ENCODE results near the gene FBXW10B. TPM values are rescaled to one million over a fixed set of nuclear protein-coding genes. Genes with fewer than 3 reads are reported as not detected.
"Not testable (repeated sequence)": the region's sequence is repeated elsewhere in the genome, so short reads cannot be mapped to it uniquely, and the experiment has no call there.

FBXW10B gene
- total RNA-seq (2014; rRNA removed; shearing (Covaris generic)) (not detected in 2 replicates), polyA plus RNA-seq (2016; fragmentation: Nextera tagmentation; extraction: Ambion mirVana) (0.15 TPM in 1 of 2 replicates, not detected in the other)

DNA sequence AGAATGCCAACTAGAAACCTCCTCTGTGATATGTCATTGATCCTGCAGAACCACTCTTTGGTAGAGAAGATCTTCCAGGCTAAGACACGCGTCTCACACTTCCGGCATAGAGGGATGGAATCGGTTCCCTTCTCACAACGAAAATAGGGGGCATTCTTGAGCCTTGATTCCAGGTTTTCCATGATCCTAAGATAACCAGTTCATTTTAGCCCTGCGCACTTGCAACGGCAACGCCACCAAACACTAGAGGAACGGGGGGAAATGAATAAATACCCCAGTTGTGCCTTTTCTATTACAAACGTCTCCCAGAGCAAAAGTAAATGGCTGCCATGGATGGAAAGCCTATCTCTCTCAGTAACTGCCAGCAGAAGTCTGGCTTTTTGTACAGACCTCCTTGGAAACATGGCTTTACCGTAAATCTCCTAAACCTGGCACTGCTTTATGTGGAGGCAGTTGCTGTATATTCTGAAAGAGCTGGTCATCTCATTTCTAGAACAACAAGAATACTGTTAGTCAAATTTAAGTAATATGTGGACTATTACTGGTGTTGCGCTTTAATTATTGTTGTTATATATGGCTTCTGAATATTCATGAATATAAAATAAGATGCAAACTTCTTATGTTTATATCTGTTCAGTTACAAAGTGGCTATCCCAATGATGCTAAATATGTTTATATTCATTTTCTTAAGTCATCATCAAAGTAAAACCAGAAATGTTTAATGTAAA lies at the start of gene FBXW10B:
FBXW10B (minus strand) TSS at position 374 of the 728 bp plus-strand sequence; CDS start at position 182, 192 bp downstream.
- H3K9me2 ChIP-seq (ENCODE audit: insufficient read depth); H3K4me2 ChIP-seq (ENCODE audit: unreplicated experiment); H4K20me1 ChIP-seq (ENCODE audit: insufficient read depth); H3F3A ChIP-seq (ENCODE audit: insufficient read depth); in situ Hi-C loops (cut with MboI); H3K36me3 ChIP-seq (ENCODE audit: low read depth); H3K9me3 ChIP-seq (ENCODE audit: low read depth); H3K4me3 ChIP-seq; H3K79me2 ChIP-seq (ENCODE audit: insufficient read depth); H3K4me1 ChIP-seq (ENCODE audit: insufficient read depth); H3K27me3 ChIP-seq (replicated peaks; ENCODE audit: insufficient read depth); H3K27ac ChIP-seq; H3K9ac ChIP-seq: not testable (repeated sequence)
- peak; percentile 4 for DNase-seq
- 32 to 35% methylated on average over 11 of the region's 12 CpGs for WGBS, 2 experiments (ENCODE audit: low coverage in 1 of 2, low lambda C conversion rate in 2 of 2, missing lambda C conversion rate in 2 of 2)
- peak within 1 kb of the TSS; percentile 84 for H2AFZ ChIP-seq

DNA sequence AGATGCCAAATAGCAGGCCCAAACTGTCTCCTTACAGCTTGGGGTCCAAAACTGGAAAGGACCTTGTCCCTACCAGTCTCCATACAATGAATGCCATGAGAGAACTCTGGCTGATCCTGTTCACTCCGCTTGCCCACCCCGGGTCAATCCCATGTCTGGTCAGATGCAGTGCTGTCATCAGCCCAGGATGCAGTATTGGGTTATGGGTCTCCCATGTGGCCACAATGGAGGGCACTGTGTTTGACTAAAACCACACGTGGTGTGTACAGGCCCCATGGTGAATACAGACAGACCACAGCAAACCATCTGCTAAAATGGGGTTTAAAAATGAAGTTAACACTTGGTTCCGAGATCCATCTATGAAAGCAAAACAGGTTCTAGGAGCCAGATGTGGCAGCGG lies 44.2 kb upstream of the FBXW10B start:
- in situ Hi-C loops (cut with MboI) = no loop called here
- no peak overlapping the region for H2AFZ ChIP-seq
- TF ChIP-seq EZH2 (IDR thresholded peaks at IDR 0.05; ENCODE audit: insufficient read depth, poor library complexity, severe bottlenecking) (no peak), EZH2phosphoT487 (IDR thresholded peaks at IDR 0.05; ENCODE audit: insufficient read depth, low read depth) (no peak)
- H3K36me3 ChIP-seq (ENCODE audit: low read depth) = no peaks in the 10 kb centered on the region
- no peaks in the 10 kb centered on the region for H3K27me3 ChIP-seq (replicated peaks; ENCODE audit: insufficient read depth)
- H3K4me2 ChIP-seq (ENCODE audit: unreplicated experiment) = no peak overlapping the region
- H3K9me3 ChIP-seq (ENCODE audit: low read depth) = no peaks in the 10 kb centered on the region
- H3K27ac ChIP-seq = no peak overlapping the region
- no peak overlapping the region for H3K9ac ChIP-seq
- WGBS, 2 experiments (ENCODE audit: low coverage in 1 of 2, low lambda C conversion rate in 2 of 2, missing lambda C conversion rate in 2 of 2) = 89 to 92% methylated on average over 5 of the region's 5 CpGs
- no peak for DNase-seq
- no peaks in the 10 kb centered on the region for H3K79me2 ChIP-seq (ENCODE audit: insufficient read depth)
- no peaks in the 10 kb centered on the region for H3K9me2 ChIP-seq (ENCODE audit: insufficient read depth)
- H3K4me1 ChIP-seq (ENCODE audit: insufficient read depth) = no peaks in the 10 kb centered on the region
- H3K4me3 ChIP-seq = no peak overlapping the region
- no peaks in the 10 kb centered on the region for H3F3A ChIP-seq (ENCODE audit: insufficient read depth)
- no peaks in the 10 kb centered on the region for H4K20me1 ChIP-seq (ENCODE audit: insufficient read depth)

DNA sequence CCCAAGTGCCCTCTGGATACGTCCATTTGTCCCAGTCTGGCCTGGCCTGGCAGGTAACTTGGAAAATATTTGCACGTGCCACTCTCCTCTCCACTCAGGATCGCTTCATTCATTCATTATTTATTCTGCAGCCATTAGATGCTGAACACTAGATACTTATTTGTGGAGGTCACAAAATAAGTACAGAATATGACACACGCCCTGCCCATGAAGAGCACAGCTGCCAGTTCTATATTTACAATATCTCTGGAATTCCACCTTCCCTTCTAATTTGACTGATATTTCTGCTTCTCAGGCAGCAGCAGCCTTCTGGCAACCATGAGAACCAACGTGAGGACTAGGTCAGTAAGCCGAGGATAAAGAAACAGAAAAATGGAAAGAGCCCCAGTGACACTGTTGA lies 43.7 kb upstream of the FBXW10B start:
- Histone ChIP-seq H3K27ac (no peak overlapping the region), H4K20me1 (ENCODE audit: insufficient read depth) (no peaks in the 10 kb centered on the region), H3K27me3 (replicated peaks; ENCODE audit: insufficient read depth) (no peaks in the 10 kb centered on the region), H3K4me2 (ENCODE audit: unreplicated experiment) (no peak overlapping the region), H3K9me3 (ENCODE audit: low read depth) (no peaks in the 10 kb centered on the region), H3F3A (ENCODE audit: insufficient read depth) (no peaks in the 10 kb centered on the region), H3K9ac (no peak overlapping the region), H2AFZ (no peak overlapping the region), H3K4me3 (no peak overlapping the region), H3K36me3 (ENCODE audit: low read depth) (no peaks in the 10 kb centered on the region), H3K9me2 (ENCODE audit: insufficient read depth) (no peaks in the 10 kb centered on the region), H3K4me1 (ENCODE audit: insufficient read depth) (no peaks in the 10 kb centered on the region), H3K79me2 (ENCODE audit: insufficient read depth) (no peaks in the 10 kb centered on the region)
- 96 to 98% methylated on average over 6 of the region's 6 CpGs for WGBS, 2 experiments (ENCODE audit: low coverage in 1 of 2, low lambda C conversion rate in 2 of 2, missing lambda C conversion rate in 2 of 2)
- no peak for DNase-seq
- in situ Hi-C loops (cut with MboI) = no loop called here
- no peak for TF ChIP-seq EZH2phosphoT487 (IDR thresholded peaks at IDR 0.05; ENCODE audit: insufficient read depth, low read depth)

DNA sequence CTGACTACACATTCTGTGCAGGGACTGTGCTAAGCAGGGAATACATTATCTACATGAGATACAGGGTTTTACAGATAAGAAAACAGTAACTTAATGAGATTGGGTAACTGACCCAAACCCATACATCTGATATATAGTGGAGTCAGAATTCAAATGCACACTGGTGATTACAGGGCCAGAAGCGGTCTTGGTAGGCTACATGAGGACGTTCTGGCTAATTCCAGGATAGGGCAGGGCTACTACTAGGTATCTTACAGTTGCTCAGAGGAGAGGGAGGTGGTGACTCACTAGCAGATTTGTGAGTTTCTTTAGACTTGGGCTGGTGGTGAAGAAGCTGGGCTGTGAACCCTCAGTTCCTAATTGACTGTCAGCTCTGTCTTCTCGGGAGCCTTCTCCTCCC lies 43.2 kb upstream of the FBXW10B start:
- no peak for TF ChIP-seq EZH2 (IDR thresholded peaks at IDR 0.05; ENCODE audit: insufficient read depth, poor library complexity, severe bottlenecking)
- no peak for TF ChIP-seq EZH2phosphoT487 (IDR thresholded peaks at IDR 0.05; ENCODE audit: insufficient read depth, low read depth)

More for the DNA sequence above, 43.2 kb upstream of the FBXW10B start:
- DNase-seq = no peak
- 88 to 90% methylated on average over 3 of the region's 3 CpGs for WGBS, 2 experiments (ENCODE audit: low coverage in 1 of 2, low lambda C conversion rate in 2 of 2, missing lambda C conversion rate in 2 of 2)
- H3K4me2 ChIP-seq (ENCODE audit: unreplicated experiment) = no peak overlapping the region
- H3K36me3 ChIP-seq (ENCODE audit: low read depth) = no peaks in the 10 kb centered on the region
- H3K79me2 ChIP-seq (ENCODE audit: insufficient read depth) = no peaks in the 10 kb centered on the region
- no peaks in the 10 kb centered on the region for H3K27me3 ChIP-seq (replicated peaks; ENCODE audit: insufficient read depth)
- no peaks in the 10 kb centered on the region for H3K9me2 ChIP-seq (ENCODE audit: insufficient read depth)
- no peaks in the 10 kb centered on the region for H3K4me1 ChIP-seq (ENCODE audit: insufficient read depth)
- H3K9me3 ChIP-seq (ENCODE audit: low read depth) = no peaks in the 10 kb centered on the region
- no peak overlapping the region for H3K4me3 ChIP-seq
- in situ Hi-C loops (cut with MboI) = no loop called here
- no peaks in the 10 kb centered on the region for H4K20me1 ChIP-seq (ENCODE audit: insufficient read depth)
- H3K27ac ChIP-seq = no peak overlapping the region
- no peaks in the 10 kb centered on the region for H3F3A ChIP-seq (ENCODE audit: insufficient read depth)
- no peak overlapping the region for H2AFZ ChIP-seq
- no peak overlapping the region for H3K9ac ChIP-seq
